WTC11 (cell line): ENCODE measurements around the gene ZNF503. TPM values are rescaled to one million over a fixed set of nuclear protein-coding genes. Genes with fewer than 3 reads are reported as not detected.

Source experiments
- ATAC-seq: fragments of 200-7000 bp; cut with Tn5 transposase; 2 replicates; pipeline ENCODE4 v1.10.0; 2021; ENCODE audit warnings: mild to moderate bottlenecking, moderate library complexity
- CTCF ChIA-PET: fragments of 300-600 bp; sonication (Branson Sonifier 250); formaldehyde crosslinking; loops from one replicate; lab custom pipeline; 2021; ENCODE audit warnings: antibody characterized with exemption; lab: Charles Lee
- POLR2A ChIA-PET: fragments of 350-600 bp; sonication (Branson Sonifier 250); formaldehyde crosslinking; loops from one replicate; lab custom pipeline; 2021; ENCODE audit warnings: antibody characterized with exemption; lab: Charles Lee
- DNase-seq: peaks from one replicate; pipeline ENCODE4 v3.0.0; 2021; ENCODE audit warnings: low spot score
- H3K27ac Mint-ChIP-seq: 2 replicates; pipeline ENCODE4 v1.8.0; 2021; ENCODE audit warnings: mixed read lengths
- H3K27me3 Mint-ChIP-seq: 2 replicates; pipeline ENCODE4 v1.8.0; 2021; ENCODE audit warnings: low read depth, mild to moderate bottlenecking, moderate library complexity, mixed read lengths
- H3K36me3 Mint-ChIP-seq: 2 replicates; pipeline ENCODE4 v1.8.0; 2021; ENCODE audit warnings: mixed read lengths
- H3K4me1 Mint-ChIP-seq: 2 replicates; pipeline ENCODE4 v1.8.0; 2022; ENCODE audit warnings: mixed read lengths
- H3K4me3 Mint-ChIP-seq: 2 replicates; pipeline ENCODE4 v1.8.0; 2021; ENCODE audit warnings: mild to moderate bottlenecking, moderate library complexity, mixed read lengths
- H3K9me3 Mint-ChIP-seq: 2 replicates; pipeline ENCODE4 v1.8.0; 2021; ENCODE audit warnings: mixed read lengths
- ATF3 ChIP-seq: sonication (generic); formaldehyde crosslinking; conservative IDR thresholded peaks from 2 replicates; pipeline ENCODE4 v1.8.1; 2022; ENCODE audit warnings: mild to moderate bottlenecking, missing genetic modification reagents
- CREB1 ChIP-seq: sonication (generic); formaldehyde crosslinking; IDR thresholded peaks from 2 replicates; pipeline ENCODE4 v1.8.0; 2023; ENCODE audit warnings: mild to moderate bottlenecking, missing genetic modification reagents
- E2F4 ChIP-seq: sonication (generic); formaldehyde crosslinking; IDR thresholded peaks from 2 replicates; pipeline ENCODE4 v1.8.1; 2022; ENCODE audit warnings: low read depth, mild to moderate bottlenecking, moderate library complexity, missing genetic modification reagents, borderline replicate concordance
- ESRRA ChIP-seq: sonication (generic); formaldehyde crosslinking; IDR thresholded peaks from 2 replicates; pipeline ENCODE4 v1.8.1; 2022; ENCODE audit warnings: mild to moderate bottlenecking, missing genetic modification reagents, borderline replicate concordance
- FOXK1 ChIP-seq: sonication (generic); formaldehyde crosslinking; IDR thresholded peaks from 2 replicates; pipeline ENCODE4 v1.8.0; 2022; ENCODE audit warnings: mild to moderate bottlenecking, moderate library complexity, missing genetic modification reagents
- GRHL2 ChIP-seq: fragments of 250-450 bp; sonication (Bioruptor Pico); IDR thresholded peaks from 2 replicates; pipeline ENCODE4 v1.8.0; 2022; ENCODE audit warnings: mild to moderate bottlenecking, moderate library complexity; ENCODE audit not compliant: insufficient replicate concordance, severe bottlenecking
- GTF2I ChIP-seq: fragments of 250-450 bp; sonication (Bioruptor Pico); conservative IDR thresholded peaks from 2 replicates; pipeline ENCODE4 v1.4.0; 2021; ENCODE audit warnings: mild to moderate bottlenecking
- NFE2L1 ChIP-seq: sonication (generic); formaldehyde crosslinking; IDR thresholded peaks from 2 replicates; pipeline ENCODE4 v1.8.1; 2023; ENCODE audit warnings: missing genetic modification reagents
- PRRX2 ChIP-seq: fragments of 250-450 bp; sonication (Bioruptor Pico); IDR thresholded peaks from 2 replicates; pipeline ENCODE4 v1.8.0; 2021; ENCODE audit warnings: mild to moderate bottlenecking
- SMAD3 ChIP-seq: sonication (generic); formaldehyde crosslinking; IDR thresholded peaks from 2 replicates; pipeline ENCODE4 v1.8.0; 2022; ENCODE audit warnings: missing genetic modification reagents, mild to moderate bottlenecking, borderline replicate concordance
- SMAD4 ChIP-seq: sonication (generic); formaldehyde crosslinking; IDR thresholded peaks from 2 replicates; pipeline ENCODE4 v1.8.0; 2022; ENCODE audit warnings: mild to moderate bottlenecking, missing genetic modification reagents
- SP1 ChIP-seq: sonication (generic); formaldehyde crosslinking; conservative IDR thresholded peaks from 2 replicates; pipeline ENCODE4 v1.8.1; 2022; ENCODE audit warnings: missing genetic modification reagents
- STAT6 ChIP-seq: sonication (generic); formaldehyde crosslinking; conservative IDR thresholded peaks from 2 replicates; pipeline ENCODE4 v1.8.1; 2023; ENCODE audit warnings: mild to moderate bottlenecking, low read depth, missing genetic modification reagents, moderate library complexity
- TEAD1 ChIP-seq: sonication (generic); formaldehyde crosslinking; IDR thresholded peaks from 2 replicates; pipeline ENCODE4 v1.8.0; 2022; ENCODE audit warnings: mild to moderate bottlenecking, missing genetic modification reagents
- TP53 ChIP-seq: sonication (generic); formaldehyde crosslinking; IDR thresholded peaks from 2 replicates; pipeline ENCODE4 v1.8.1; 2023; ENCODE audit warnings: mild to moderate bottlenecking, missing genetic modification reagents
- ZBTB21 ChIP-seq: sonication (generic); formaldehyde crosslinking; IDR thresholded peaks from 2 replicates; pipeline ENCODE4 v1.8.1; 2023; ENCODE audit warnings: mild to moderate bottlenecking, missing genetic modification reagents, borderline replicate concordance
- ZMAT4 ChIP-seq: fragments of 250-450 bp; sonication (Bioruptor Pico); IDR thresholded peaks from 2 replicates; pipeline ENCODE4 v1.9.0; 2021; ENCODE audit warnings: mild to moderate bottlenecking
- ZNF219 ChIP-seq: sonication (generic); formaldehyde crosslinking; IDR thresholded peaks from 2 replicates; pipeline ENCODE4 v1.8.0; 2023; ENCODE audit warnings: missing genetic modification reagents, mild to moderate bottlenecking, borderline replicate concordance
- ZNF263 ChIP-seq: sonication (generic); formaldehyde crosslinking; IDR thresholded peaks from 2 replicates; pipeline ENCODE4 v1.8.1; 2022; ENCODE audit warnings: low read depth, mild to moderate bottlenecking, moderate library complexity, missing genetic modification reagents
- ZNF423 ChIP-seq: fragments of 250-450 bp; sonication (Bioruptor Pico); IDR thresholded peaks from 2 replicates; pipeline ENCODE4 v2.1.2; 2022; ENCODE audit warnings: mild to moderate bottlenecking, moderate library complexity
- total RNA-seq: library from RNA; stranded (reverse); gene quantifications from 3 replicates; pipeline ENCODE4 v1.2.3, GENCODE V29; 2021
- TF ChIP-seq, protein P1 (sequence below): sonication (generic); formaldehyde crosslinking; IDR thresholded peaks from 2 replicates; pipeline ENCODE4 v1.8.1; 2022; ENCODE audit warnings: mild to moderate bottlenecking, moderate library complexity, missing genetic modification reagents
- TF ChIP-seq, protein P2 (sequence below): sonication (generic); formaldehyde crosslinking; IDR thresholded peaks from 2 replicates; pipeline ENCODE4 v1.8.1; 2023; ENCODE audit warnings: mild to moderate bottlenecking, missing genetic modification reagents, moderate library complexity
- TF ChIP-seq, protein P3 (sequence below): sonication (generic); formaldehyde crosslinking; IDR thresholded peaks from 2 replicates; pipeline ENCODE4 v1.8.1; 2023; ENCODE audit warnings: mild to moderate bottlenecking, missing genetic modification reagents, moderate library complexity

Gene ZNF503
- total RNA-seq, 1 experiment from 2014 or later = 0.39 TPM

DNA sequence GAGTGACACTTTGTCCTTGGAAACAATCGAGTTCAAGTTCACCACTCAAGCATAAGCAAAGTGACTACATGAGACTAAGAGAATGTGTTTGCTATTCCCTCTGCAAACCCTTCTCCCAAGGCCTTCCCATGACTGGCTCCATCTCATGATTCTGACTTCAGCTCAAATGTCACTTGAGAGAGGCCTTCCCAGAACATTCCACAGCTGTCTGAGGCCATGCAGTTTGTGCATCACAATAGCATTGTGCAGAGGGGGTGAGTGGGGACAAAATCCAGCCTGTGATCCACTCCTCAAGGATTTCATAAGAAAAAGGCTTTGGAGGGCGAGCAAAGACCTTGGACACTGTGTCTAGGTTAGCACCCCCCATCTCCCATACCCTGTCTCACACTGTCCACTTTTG is 23.0 kb upstream of the ZNF503 start (continued):
- TF ChIP-seq, protein P1, sequence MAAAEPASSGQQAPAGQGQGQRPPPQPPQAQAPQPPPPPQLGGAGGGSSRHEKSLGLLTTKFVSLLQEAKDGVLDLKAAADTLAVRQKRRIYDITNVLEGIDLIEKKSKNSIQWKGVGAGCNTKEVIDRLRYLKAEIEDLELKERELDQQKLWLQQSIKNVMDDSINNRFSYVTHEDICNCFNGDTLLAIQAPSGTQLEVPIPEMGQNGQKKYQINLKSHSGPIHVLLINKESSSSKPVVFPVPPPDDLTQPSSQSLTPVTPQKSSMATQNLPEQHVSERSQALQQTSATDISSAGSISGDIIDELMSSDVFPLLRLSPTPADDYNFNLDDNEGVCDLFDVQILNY = no peak
- no peak for TF ChIP-seq ZBTB21 (CRISPR knock-in tag)
- TF ChIP-seq, protein P2, sequence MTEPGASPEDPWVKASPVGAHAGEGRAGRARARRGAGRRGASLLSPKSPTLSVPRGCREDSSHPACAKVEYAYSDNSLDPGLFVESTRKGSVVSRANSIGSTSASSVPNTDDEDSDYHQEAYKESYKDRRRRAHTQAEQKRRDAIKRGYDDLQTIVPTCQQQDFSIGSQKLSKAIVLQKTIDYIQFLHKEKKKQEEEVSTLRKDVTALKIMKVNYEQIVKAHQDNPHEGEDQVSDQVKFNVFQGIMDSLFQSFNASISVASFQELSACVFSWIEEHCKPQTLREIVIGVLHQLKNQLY (CRISPR knock-in tag) = no peak

- H3K4me1 Mint-ChIP-seq = peaks cover 2% of the 10 kb centered on the region
- DNase-seq = no peak
- ChIA-PET CTCF (interaction anchor here (1.1 to 1.2 kb wide), 2 partner anchors 27 to 171 kb away, joined by 3 to 4 read pairs; no protein-coding TSS in a partner anchor), POLR2A (no interaction called here)
- H3K9me3 Mint-ChIP-seq = peaks cover 5% of the 10 kb centered on the region; the same call in 1 of the 2 replicates
- no peak for ATAC-seq
- TF ChIP-seq CREB1 (CRISPR knock-in tag) (no peak), ZNF219 (no peak), ZMAT4 (no peak), E2F4 (CRISPR knock-in tag) (no peak), SMAD4 (CRISPR knock-in tag) (no peak), ATF3 (CRISPR knock-in tag) (no peak), SP1 (CRISPR knock-in tag) (no peak), STAT6 (no peak), ZNF263 (CRISPR knock-in tag) (no peak), NFE2L1 (CRISPR knock-in tag) (no peak), ESRRA (CRISPR knock-in tag) (no peak), PRRX2 (CRISPR knock-in tag) (no peak), FOXK1 (no peak), ZNF423 (CRISPR knock-in tag) (no peak), SMAD3 (CRISPR knock-in tag) (no peak), TEAD1 (CRISPR knock-in tag) (no peak), GTF2I (CRISPR knock-in tag) (no peak), TP53 (CRISPR knock-in tag) (no peak), GRHL2 (CRISPR knock-in tag) (no peak)
- TF ChIP-seq, protein P3, sequence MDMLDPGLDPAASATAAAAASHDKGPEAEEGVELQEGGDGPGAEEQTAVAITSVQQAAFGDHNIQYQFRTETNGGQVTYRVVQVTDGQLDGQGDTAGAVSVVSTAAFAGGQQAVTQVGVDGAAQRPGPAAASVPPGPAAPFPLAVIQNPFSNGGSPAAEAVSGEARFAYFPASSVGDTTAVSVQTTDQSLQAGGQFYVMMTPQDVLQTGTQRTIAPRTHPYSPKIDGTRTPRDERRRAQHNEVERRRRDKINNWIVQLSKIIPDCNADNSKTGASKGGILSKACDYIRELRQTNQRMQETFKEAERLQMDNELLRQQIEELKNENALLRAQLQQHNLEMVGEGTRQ (CRISPR knock-in tag) = no peak
- TF ChIP-seq, all 79 proteins: peak for 0
- Mint-ChIP-seq H3K4me3 (no peak overlapping the region), H3K27ac (no peak overlapping the region), H3K27me3 (peaks cover 95% of the 10 kb centered on the region), H3K36me3 (no peaks in the 10 kb centered on the region)
Measured at GRCh38 chr10:75422913-75423312, 21.3 kb upstream of the ZNF503 start.
